MM.1S (cell line): ENCODE measurements around the gene TRDN.

Source experiments
- EZH2phosphoT487 ChIP-seq: fragments of 300-600 bp; sonication (generic); IDR thresholded peaks from 2 replicates; pipeline ENCODE4 v1.6.1; 2018; ENCODE audit warnings: antibody characterized with exemption, low read length
- TF ChIP-seq, protein P1 (sequence below): fragments of 300-600 bp; sonication (generic); IDR thresholded peaks from 2 replicates; pipeline ENCODE4 v1.5.1; 2016; ENCODE audit warnings: antibody characterized with exemption, low read length, mixed read lengths

- TF ChIP-seq, protein P1, sequence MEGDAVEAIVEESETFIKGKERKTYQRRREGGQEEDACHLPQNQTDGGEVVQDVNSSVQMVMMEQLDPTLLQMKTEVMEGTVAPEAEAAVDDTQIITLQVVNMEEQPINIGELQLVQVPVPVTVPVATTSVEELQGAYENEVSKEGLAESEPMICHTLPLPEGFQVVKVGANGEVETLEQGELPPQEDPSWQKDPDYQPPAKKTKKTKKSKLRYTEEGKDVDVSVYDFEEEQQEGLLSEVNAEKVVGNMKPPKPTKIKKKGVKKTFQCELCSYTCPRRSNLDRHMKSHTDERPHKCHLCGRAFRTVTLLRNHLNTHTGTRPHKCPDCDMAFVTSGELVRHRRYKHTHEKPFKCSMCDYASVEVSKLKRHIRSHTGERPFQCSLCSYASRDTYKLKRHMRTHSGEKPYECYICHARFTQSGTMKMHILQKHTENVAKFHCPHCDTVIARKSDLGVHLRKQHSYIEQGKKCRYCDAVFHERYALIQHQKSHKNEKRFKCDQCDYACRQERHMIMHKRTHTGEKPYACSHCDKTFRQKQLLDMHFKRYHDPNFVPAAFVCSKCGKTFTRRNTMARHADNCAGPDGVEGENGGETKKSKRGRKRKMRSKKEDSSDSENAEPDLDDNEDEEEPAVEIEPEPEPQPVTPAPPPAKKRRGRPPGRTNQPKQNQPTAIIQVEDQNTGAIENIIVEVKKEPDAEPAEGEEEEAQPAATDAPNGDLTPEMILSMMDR, result no peak
- TF ChIP-seq EZH2phosphoT487, result no peak
Observed at GRCh38 chr6:123352279-123352678, 284.5 kb downstream of the TRDN start.
